Myocyte (in vitro differentiated cells): Measurements from ENCODE around the gene AK4. TPM values are rescaled to one million over a fixed set of nuclear protein-coding genes. Genes with fewer than 3 reads are reported as not detected.

Source experiments
- DNase-seq: peaks from one replicate; pipeline ENCODE4 v3.0.0-alpha.2; 2012; ENCODE audit warnings: low read depth
- total RNA-seq: library from RNA; depleted of rRNA; stranded (reverse); fragments of >200 nt; gene quantifications from 2 replicates; pipeline ENCODE4 v1.2.3, GENCODE V29; 2014

The AK4 gene
- total RNA-seq, 1 donor from 2014 or later, result 15.1 TPM

DNA sequence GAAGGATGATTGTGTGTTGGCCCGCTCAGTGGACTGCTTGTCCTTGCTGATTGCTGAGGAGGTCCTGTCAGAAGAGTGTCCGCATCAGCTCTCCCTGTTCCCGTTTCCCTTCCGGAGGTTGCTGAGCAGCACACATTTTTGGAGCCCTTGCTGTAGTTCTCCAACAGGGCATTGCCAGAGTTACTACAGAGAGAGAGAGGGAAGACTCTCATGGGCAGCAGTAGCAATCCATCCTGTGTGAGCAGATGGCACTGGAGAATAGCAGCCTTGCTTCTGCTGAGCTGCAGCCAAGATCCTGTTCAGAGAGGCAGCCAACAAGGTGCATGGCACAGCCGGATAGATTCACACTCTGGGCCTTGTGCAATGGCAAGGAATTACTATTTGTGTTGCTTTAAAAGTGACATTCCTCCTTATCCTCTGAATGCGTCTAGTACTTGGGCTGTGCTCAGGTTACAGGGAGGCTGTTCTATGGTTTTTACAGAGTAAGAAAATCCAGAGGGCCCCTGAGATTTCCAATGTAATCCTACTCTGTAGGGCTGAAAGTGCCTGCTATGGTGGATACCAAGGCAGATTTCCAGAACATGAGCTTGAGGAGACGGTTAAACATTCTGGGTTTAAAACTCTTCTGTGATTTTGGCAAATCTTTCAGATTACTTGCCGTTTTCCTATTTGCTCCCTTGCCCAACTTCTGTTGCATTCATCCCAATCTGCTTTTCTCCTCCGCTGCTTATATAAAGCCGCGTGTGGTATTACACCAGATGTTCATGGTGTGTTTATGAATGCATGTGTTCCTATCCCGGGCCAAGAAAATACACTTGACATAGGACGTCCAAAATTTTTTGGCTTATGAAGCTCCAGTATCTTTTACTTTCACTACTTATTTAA lies 27.4 kb downstream of the AK4 start:
- no peak for DNase-seq

DNA sequence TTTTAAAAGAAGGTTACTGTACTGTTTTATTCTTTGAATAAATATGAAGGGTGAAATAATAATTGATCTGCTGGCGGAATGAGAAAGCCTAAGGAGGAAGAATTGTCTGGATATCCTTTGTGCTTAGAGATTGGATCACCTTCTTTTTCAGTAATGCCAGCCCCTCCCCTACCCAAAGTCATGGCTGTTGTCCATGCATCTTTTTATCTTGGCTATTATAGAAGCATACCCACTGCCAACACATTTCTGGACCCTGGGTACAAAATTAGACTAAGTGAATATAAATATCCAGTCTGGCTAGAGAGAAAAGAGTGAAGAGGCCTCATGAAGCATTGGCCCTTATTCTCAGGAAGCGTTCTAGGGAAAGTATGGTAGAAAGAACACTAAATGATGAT lies 28.1 kb downstream of the AK4 start:
- DNase-seq, result peak; percentile 14

DNA sequence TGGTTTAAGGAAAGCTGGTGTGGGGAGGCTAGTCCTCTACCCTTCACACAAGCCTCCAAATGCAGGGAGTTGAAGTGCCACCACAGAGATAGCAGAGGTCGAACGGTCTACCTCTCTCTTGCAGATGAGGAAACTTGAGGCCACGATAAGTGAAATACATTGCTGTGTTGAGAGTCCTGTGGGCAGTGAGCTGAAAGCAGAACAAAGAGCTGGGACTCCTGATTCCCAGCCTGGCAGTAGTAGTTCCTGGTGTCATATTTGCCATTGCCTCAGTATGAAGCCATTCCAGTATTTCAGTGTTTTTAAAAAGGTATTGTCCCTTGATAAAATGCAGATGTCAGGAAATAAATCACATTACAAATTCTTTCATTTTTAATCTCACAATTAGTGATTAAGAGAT lies 28.6 kb downstream of the AK4 start:
- peak; percentile 44 for DNase-seq

DNA sequence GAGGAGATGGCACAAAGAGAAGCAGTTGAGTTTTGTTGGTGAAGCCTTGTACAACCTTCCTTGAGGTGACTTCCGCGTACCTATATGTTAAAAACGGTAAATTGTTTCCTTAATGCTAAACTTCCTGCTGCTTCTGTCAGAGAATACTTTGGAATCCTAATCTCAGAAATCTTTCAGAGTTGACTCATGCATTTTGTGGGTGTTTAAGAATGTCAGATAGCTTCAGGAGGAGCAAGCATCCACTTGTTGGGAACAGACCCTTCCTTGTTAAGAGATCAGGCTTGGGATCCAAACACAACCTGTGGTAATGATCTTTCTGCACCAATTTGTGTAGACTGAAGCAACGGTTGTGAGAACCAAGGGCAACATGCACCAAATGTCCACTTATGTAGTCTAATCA lies 29.5 kb downstream of the AK4 start:
- DNase-seq, result peak; percentile 57

DNA sequence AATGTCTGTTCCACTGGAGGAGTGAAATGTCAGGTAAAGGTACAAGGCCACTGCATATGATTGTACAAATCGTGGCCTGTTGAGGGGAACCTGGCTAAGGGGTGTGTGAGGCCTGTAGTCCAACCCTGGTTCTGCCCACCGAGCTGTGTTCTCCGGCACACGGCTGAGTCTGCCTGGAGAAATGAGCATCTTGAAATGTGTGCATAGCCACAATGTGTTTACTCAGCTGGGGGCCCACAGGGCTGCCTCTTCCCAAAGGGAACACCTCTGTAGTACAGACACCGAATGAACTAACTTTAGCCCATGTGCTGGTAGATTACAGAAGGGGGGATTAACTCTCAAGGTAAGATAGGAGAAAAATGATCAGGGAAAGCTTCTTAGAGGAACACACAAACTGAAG lies 30.2 kb downstream of the AK4 start:
- DNase-seq, result no peak

DNA sequence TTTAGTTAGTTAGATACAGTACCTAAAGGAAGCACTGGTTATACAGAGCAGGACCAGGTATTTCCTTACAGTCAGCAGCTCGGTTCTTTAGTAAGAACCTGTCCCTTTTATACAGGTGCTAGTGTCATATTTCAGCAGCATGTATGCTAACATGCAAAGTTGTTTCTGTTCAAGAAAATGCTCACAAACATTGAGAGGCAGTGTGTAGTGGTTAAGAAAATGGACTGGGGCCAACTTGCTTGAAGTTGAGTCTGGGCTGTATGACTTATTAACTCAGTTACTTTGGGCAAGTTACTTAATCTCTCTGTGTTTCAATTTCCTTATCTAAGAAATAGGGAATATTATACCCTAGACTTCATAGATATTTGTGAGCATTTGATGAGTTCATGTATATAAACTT lies 31.1 kb downstream of the AK4 start:
- no peak for DNase-seq

DNA sequence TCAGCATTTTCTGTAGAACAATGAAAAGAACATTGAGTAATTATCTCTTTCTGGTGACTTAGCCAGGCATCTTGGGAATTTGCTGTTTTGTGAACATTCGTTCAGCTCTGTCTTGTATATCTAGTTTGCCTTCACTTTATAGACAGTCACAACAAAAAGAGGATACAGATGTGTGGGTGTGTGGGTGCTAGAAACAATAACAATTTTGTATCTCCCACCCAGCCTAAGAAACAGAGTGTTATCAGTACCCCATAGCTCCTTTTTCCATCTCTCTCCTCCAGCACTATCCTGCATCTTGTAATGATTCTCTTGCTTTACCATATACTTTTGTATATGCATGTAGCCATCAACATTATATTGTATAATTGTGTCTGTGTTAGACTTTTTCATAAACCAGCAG lies 33.0 kb downstream of the AK4 start:
- DNase-seq, result no peak

DNA sequence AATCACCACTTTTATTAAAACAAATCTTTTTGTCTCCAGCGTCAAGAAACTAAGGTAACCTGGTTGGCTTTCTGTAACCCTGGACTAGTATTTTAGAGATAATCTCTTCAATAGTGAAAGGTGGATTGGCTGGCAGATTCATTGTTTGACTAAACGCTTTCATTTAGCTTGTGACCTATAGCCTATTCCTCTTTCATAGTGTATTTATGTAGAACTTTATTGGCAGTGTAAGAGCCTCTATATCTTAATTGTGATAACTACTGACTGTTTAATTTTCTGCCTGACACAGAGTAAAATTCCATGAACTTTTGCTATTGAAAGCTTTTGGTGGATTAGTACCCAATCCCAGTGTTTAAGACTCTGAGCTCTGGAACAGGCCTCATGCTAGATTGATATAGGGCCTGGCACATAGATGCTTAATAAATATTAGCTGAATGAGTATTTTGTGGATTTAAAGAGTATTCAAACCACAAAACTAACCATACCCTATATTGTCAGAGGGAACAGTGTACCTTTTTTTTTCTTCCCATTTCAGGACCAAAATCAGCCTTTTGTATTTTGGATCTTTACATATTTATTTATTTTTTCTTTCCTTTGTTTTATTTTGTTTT lies 34.8 kb downstream of the AK4 start:
- no peak for DNase-seq

DNA sequence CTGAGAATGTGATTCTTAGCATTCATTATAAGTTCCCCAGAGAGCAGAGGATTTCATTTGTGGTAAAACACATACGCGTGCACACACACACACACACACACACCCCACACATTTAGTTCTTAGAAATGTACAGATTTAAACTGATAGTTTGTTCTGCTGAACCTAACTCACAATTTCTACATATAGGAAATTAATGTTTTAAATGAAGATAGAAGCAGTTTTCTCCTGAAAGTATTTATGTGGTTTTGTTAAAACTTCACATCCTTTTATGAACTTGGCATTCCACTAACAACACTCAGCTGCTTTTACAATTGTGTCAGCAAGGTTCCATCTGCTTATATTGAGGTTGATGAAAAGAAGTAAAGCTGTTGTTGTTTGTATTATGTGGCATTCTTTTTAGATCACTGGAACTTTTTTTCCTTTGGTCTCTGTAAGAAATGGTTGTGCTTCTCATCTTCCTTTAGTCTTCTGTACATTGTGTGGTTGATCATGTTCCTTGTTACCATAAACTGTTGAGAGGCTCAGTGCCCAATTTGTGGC lies 41.6 kb downstream of the AK4 start:
- DNase-seq, result peak; percentile 44

DNA sequence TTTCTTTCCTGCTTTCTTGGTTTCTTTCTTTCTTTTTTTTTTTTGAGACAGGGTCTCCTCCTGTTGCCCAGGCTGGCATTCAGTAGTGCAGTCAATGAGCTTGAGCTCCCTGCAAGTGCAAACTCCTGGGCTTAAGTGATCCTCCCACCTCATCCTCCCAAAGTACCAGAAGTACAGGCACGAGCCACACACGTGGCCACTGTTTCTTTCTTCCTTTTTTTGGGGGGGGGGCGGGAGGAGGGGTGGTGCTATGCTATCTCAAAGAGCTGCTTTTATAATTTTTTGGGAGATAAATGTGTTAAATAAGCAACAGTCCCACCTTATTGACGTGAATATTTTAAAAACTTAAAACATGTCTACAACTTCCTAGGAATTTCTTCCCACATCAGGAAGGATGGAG lies 42.2 kb downstream of the AK4 start:
- DNase-seq, result no peak

DNA sequence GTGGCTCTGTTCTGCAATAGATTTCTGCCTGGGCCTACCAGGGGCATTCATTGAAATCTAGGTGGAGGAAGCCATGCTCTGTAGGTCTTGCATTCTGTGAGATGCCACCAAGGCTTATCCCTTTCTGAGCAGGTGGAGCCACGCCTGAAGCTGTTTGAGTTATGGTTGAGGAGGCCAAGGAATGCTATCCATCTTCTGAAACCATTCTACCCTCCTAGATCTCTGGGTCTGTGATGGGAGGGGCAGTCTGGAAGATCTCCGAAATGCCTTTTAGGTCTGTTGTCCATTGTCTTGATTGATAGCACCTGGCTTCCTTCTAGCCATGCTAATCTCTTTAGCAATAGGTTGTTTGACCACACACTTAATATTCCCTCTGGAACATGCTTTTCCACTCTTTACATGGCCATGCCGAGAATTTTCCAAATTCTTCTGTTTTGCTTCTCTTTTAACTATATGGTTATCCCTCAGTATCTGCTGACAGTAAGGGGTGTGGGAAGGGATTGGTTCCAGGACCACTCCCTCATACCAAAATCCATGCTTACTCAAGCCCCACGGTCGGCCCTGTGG lies 45.2 kb downstream of the AK4 start:
- DNase-seq, result no peak

DNA sequence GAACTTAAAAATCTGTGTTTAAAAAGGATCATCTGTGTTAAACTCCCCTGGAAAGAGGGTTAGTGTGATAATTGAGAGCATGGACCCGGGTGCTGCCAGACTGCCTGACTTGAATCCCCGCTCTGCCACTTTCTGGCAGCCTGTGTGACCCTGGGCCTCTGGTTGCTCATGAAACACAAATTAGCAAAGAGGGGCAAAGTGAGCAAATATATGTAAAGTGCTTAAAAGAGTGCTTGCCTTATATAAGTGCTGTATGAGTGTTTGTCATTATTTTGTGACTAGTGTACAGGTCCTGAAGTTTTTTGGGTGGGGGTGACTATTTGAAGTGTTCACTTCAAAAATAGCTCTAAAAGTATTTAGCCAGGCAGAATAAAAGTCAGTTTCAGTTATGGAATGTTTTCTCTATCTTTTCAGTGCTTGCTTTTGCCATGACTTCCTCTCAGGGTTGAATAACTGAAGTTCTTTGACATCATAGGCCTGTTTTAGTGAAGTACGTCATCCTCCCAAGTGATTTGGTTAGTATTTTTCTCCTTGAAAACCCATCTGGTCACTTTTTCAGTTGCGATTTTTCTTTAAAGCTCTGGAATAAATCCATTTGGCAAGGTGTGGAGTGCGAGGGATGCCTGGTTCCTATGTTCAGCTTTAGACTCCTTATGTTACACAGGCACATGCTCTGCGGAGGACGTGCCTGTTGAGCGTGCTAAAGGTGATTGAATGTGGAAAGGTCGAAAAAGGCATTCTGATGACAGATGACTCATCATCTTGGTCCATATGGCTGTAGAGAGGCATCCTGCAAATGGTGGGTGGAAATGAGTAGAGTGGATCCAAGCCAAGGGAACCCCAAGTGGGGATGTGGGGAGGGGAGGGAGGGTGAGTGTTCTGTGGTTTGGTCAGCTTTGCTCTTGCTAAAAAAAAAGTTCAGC lies 47.8 kb downstream of the AK4 start:
- DNase-seq, result peak; percentile 21

DNA sequence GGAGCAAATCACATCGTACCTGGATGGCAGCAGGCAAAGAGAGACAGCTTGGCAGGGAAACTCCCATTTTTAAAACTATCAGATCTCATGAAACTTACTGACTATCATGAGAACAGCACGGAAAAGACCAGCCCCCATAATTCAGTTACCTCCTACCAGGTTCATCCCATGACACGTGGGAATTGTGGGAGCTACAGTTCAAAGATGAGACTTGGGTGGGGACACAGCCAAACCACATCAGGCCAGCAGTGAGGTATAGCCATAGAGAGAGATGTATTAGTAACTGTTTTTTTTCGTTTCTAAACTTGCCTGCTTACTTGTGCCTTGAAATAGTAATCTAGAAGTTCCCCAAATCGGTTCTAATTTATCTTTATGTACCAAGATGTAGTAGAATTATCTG lies 48.9 kb downstream of the AK4 start:
- DNase-seq, result no peak

DNA sequence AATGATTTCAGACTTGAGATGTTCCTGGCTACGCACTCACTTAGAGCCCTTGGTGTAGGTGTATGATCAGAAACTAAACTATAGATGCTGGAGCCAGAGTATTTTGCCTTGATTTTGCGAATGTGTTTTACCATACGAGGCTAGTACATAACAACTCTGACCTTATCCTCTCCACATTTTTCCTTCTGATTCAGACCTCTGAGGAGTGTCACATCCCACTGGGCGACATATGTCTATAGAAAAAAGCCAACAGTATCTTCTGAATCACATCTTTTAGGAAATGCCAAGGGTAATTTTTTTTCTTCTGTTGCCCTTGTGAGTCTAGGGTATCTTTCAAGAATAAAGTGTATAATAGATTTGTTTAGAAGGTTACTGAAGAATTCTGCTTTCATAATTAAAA lies 49.6 kb downstream of the AK4 start:
- no peak for DNase-seq

DNA sequence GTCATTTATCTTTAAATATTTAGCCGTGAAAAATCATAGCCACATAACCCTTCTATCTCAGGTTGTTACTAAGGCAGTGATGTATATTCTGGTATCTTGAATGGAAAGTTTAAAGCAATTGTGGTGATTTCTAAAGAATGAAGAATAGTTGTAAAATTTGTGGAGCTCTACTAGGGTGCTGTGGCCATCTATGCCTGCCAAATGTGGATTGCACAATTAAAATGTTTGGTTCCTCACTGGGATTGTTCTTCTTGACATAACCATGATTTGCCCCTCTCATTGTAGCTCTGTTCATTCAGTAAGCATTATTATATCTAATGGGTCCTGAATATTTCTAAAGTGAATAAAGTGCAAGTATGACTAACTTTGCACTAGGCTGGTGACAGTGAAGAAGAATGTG lies 50.1 kb downstream of the AK4 start:
- DNase-seq, result no peak

DNA sequence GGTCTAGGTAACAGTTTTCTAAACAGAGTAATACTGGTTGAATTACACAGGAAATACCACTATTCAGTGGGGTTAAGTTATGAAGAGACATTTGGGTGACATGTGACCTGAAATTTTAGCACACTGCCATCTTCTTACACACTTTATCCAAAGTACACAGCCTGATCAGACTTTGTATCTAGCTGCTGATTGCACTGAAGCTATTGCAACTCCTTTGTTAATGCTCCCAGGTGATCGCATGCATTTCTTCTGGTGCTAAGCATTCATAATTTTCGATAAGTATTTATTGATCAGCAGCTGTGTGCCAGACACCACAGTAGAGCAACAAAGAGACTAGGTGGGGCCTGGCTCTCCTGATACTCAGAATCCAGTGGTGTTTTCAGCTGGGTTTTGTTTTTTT lies 52.4 kb downstream of the AK4 start:
- no peak for DNase-seq

DNA sequence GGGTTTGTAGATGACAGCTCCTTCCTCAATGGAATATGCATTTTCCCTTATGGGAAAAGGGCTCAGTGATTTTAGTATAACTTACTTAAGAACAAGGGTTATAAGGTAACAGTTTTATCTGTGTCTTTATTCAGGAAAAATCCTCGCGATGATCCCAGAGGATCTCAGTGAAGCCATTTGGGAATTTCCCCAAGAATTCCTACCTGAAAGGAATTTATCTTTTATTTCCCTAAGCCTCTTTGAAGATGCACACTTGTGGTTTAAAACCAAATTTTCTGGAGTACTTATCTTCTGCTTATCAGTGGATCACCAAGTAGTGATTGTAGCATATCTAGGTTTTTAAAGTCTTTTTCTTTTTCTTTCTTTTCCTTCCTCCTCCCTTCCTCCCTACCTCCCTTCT lies 58.8 kb downstream of the AK4 start:
- DNase-seq, result no peak

DNA sequence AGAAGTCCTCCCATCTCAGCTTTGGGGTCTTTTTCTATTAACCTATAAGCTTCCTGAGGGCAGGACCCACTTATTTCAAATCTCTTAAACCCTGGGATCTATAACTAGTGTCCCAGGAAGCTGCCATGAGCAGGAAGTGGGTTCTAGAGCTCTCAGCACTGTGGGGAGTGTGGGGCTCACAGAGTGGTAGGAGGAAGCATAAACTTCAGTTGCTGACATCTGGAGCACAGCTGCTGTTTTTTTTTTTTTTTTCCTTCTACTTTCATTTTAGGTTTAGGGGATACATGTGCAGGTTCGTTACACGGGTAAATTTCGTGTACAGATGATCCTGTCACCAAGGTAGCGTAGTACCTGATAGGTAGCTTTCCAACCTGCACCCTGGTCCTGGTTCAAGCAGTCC lies 59.3 kb downstream of the AK4 start:
- DNase-seq, result no peak

DNA sequence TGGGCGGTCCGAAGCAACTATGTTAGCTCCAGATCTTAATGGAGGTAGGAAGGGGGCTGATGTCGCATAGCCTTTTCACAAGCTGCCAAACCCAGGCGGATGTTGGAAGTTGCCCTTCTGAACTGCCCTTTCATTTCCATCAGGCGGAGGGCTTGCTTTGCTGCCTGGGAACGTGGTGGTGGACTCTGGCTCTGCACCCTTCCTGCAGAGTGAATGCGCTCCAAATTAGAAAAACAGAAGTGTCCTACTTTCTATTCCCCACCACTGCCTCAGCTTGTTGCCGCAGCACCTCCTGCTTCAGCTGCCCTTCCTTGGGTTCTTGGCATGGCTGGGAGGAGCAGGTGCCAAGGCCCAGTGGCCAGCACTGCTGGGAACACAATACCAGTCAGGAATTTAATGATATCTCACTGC lies 60.6 kb downstream of the AK4 start:
- peak; percentile 31 for DNase-seq

DNA sequence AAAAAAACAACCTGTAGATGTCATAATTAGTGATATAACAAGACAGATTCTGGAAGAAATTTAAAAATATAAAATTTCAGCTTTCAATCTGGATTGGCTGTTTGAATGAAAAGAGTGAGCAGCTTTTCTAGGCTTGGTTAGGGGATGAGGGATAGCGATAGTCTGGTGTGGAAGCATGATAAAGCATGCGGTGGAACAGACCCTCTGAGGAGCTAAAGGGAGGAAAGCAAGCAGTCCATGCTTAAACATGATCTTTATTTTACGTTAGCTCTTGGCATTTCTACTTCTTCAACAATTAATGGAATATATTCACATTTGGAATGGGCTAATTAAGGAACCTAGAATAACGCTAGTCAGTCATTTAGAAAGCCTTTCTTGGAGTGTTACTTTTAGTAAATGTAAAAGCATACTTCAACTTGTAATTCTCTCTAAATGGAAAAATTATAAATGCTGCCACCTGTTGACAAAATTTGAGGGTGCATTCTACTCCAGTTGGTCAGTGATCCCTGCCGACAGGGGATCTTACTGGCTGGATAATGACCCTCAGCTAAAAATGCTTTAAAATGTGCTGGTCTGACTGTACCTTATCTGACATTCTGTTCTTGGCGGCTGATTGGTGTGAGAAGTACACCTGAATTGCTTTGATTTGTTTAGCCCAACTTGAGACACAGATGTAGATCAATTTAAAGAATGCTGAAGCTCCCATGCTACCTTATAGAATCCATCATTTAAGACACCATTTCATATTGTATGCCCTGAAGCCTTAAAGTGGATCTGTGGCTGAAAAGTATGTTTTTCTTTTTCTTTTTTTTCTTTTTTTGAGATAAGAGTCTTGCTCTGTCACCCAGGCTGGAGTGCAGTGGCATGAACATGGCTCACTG lies 61.2 kb downstream of the AK4 start:
- DNase-seq, result peak; percentile 74
